ENCODE measurements around the gene SERPINA6.

- TF ChIP-seq CTCF (optimal IDR thresholded peaks at IDR 0.05 in 1 of 3, IDR thresholded peaks at IDR 0.05 in 1 of 3, conservative IDR thresholded peaks at IDR 0.05 in 1 of 3; ENCODE audit: extremely low read depth in 1 of 3, insufficient read depth in 2 of 3, low read length in 3 of 3) (no peak), EZH2 (IDR thresholded peaks at IDR 0.05; ENCODE audit: low read length) (no peak)
Observed at GRCh38 chr14:94309721-94310120, 13.4 kb downstream of the SERPINA6 start.
